Stimulated activated CD4-positive, alpha-beta T cell treated with anti-CD3 and anti-CD28 coated beads, Interleukin-12 subunit alpha, Interleukin-12 subunit beta, amount 100 ng/mL, for 48 hours (primary cell): ENCODE data around the gene FERMT1.
"Not testable (repeated sequence)": the region's sequence is repeated elsewhere in the genome, so short reads cannot be mapped to it uniquely, and the experiment has no call there.

ENCODE experiments used
- DNase-seq, 3 donors: peaks; one replicate each; pipeline ENCODE4 v3.0.0-alpha.2; 2020; ENCODE audit warnings: low read depth in 2 of 3, low spot score in 1 of 3

FERMT1 gene

DNA sequence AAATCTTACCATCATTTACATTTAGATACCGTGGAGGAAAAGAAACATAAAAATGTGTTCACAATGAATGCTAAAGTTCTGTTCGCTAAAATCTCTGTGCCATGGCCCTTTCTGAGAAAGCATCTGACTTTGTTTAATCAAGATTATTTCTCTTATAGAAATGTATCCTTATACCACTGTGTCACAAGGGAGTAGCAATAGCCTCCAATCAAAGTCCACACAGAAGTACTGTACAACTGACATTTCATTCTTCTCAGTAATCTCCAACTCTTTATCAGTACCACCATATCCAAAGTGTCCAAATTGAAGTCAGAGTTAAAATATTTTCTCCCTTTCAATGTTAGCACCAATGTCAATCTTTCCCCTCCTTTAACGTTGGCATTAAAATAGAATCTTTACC, 6.1 kb downstream of the FERMT1 start:
- no peak for DNase-seq

DNA sequence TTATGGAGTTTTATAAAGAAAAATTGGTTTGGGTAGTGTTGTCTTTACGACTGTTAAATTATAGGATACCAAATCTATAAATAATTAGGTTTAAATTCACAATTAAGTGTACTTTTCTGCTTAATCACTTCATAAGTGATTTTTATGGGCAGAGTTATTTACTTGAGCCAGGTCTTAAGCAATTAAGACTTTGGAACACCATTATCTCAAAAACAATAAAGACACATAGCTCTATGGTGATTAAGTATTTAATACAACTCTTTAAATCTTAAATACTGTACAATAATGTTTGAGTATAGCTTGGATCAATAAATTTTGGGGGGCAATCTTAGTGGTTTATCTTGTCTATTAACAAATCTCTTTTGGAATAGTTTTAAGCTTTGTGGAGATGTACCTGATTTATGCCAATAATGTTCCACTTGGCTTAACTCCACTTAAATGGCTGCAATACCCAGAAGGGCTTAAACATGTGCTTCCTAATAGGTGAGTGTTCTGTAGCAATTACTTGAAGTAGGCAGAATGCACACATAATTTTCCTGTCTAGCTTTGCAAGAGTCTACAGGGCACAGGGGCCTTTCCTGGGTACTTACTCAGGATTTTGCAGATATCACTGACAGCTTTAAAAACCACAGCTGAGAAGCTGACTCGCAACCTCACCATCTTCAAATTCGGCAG, 7.5 kb downstream of the FERMT1 start:
- no peak for DNase-seq

DNA sequence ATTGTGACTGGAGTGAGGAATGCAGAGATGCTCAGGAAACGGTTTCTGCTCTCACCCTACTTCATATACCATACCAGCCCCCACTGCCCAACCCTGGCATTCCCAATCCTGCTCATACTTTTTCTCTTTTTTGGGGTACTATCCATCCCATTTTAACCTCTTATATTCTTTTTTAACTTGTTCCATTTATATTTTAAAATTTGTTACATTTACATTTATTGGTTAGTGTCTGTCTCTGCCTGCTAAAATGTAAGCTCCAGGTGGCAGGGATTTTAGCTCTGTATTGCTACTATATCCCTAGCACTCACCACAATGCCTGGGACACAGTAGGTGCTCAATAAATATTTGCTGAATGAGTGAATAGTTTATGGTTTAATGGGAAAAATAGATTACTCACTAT, 8.1 kb downstream of the FERMT1 start:
- no peak for DNase-seq

GRCh38 chr20:6113951-6114350, 8.9 kb downstream of the FERMT1 start:
- no peak for DNase-seq

- DNase-seq: not testable (repeated sequence)
These were observed 9.9 kb downstream of the FERMT1 start for GRCh38 chr20:6112965-6113364.

DNA sequence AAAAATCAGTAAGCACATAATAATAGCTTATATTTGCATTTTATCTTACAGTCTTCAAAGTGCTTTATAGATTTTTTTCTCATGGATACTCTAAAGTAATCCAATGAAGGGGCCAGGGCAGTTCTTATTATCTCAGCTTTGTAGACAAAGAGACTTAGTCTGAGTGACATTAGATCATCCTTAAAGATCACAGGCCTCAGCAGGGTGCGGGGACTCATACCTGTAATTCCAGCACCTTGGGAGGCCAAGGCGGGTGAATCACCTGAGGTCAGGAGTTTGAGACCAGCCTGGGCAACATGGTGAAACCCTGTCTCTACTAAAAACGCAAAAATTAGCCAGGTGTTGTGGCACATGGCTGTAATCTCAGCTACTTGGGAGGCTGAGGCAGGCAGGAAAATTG, 14.5 kb downstream of the FERMT1 start:
- DNase-seq: no peak

GRCh38 chr20:6104493-6105188, 18.2 kb downstream of the FERMT1 start:
- DNase-seq: no peak

- DNase-seq: no peak
These were observed 19.5 kb downstream of the FERMT1 start for GRCh38 chr20:6103301-6103700.

DNA sequence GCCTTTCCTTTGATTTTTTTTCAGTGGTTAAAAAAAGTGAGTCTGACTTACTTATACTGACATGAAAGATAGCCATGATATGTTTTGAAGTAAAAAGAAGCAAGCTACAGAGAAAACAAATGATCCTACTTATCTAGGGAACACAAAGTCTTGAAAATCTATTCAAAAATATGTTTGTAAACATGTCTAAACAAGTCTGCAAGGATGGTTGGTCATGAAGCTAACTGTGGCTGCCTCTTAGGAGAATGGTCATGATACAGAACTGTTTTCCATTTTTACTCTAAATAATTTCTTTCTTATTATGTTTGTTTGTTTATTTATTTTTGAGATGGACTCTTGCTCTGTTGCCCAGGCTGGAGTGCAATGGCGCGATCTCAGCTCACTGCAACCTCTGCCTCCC, 21.5 kb downstream of the FERMT1 start:
- DNase-seq: no peak

- DNase-seq: no peak
These were observed 22.6 kb downstream of the FERMT1 start for GRCh38 chr20:6100246-6100645.

- no peak for DNase-seq
These were observed 23.0 kb downstream of the FERMT1 start for GRCh38 chr20:6099819-6100218.

GRCh38 chr20:6095409-6095808, 27.4 kb downstream of the FERMT1 start:
- no peak for DNase-seq

- no peak for DNase-seq
These were observed 28.3 kb downstream of the FERMT1 start for GRCh38 chr20:6094565-6094964.

DNA sequence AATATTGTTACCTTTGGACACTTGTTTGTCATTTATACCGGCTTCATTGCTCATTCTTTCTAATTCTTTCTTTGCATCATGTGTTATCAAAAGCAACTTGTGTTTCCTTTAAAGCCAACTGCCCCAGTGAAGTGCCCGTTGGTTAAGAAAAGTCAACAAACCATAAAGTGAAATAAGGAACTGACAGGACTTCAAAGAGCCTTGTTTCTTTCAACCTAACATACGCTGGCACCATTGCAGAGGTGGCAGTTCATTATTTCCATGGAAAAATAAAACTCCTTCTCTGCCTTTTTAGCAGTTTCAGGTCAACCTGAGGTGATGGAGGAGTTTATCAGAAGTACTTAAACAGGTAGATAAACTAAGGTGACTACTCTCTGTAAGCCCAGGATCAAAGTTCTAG, 28.8 kb downstream of the FERMT1 start:
- no peak for DNase-seq

- DNase-seq: no peak
These were observed 31.2 kb downstream of the FERMT1 start for GRCh38 chr20:6091661-6092060.

DNA sequence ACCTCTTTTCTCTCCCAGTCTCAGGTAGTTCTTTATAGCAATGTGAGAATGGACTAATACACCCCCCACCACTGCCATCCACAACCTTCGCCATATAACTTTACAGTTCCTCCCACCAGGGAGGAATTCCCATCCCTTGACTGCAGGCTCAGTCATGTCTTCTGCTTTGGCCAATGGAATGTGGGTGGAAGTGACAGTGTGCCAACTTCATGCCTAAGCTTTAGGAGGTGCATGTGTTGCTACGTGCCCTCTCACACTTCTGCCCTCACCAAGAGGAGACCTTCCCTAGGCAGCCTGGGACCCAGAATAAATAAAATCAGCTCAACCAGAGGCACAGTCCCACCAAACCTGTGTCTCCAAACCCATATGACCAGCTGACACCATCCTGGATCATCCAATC, 36.0 kb downstream of the FERMT1 start:
- DNase-seq: no peak

DNA sequence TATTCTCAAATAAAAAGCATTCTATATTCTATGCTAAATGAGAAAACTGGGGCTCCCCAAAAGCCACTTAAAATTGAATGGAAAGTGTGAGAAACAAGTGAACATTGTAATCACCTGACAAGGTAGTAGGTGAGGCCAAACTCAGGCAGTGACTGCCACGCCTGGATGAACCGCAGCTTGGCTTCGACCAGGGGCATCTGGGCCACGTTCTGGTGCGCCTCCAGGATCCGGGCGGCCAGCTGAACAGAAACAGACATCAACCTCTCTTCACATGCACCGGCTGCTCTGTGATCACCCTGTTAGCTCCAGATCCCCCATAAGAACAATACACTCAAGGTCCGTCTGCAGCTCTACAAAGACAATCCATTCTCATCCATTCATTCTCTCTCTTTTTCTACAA, 38.9 kb downstream of the FERMT1 start:
- DNase-seq: no peak

GRCh38 chr20:6081236-6081635, 41.6 kb downstream of the FERMT1 start:
- DNase-seq: no peak

DNA sequence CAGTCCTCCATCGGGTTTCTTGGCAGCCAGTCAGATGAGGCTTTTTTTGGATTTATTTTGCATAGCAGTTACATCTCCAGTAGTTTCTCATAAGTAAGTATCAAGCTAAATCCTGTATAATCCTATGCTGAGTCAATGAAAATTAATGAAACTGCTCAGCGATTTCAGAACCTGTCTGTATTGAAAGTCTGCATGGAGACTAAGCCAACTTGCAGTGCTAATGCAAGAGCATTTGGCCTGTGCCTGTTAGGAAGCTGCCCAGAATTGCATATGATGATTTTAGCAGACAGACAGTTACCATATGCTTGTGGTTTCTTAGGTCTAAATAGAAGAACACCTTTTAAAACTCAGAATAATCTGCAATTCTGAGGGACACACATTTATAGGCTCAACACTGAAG, 43.8 kb downstream of the FERMT1 start:
- no peak for DNase-seq

- DNase-seq: no peak
These were observed 47.2 kb downstream of the FERMT1 start for GRCh38 chr20:6075428-6076219.

GRCh38 chr20:6074784-6075183, 48.0 kb downstream of the FERMT1 start:
- no peak for DNase-seq

DNA sequence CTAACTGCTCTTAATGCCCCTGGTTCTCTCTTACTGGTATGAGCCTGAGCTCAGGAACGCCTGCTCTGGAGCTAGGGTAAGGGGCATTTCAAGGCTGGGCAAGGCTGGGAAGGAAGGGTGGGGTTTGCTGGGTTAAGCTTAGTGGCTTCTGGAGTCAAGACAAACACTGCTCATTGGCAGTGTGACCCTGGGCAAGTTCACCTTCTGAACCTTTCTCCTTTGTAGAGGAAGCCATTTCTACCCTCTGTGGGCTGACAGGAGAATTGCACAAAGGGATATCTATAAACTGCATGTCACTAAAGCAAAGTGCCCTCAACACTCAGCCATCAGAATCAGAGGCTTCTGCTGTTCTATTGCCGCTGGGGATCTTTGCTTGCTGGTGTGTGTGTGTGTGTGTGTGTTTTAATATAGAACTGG, 48.7 kb downstream of the FERMT1 start:
- DNase-seq: no peak
